DMS53 (cell line): ENCODE measurements around the gene NUPR1.
"Not testable (repeated sequence)": the region's sequence is repeated elsewhere in the genome, so short reads cannot be mapped to it uniquely, and the experiment has no call there.

Source experiments
- DNase-seq: peaks from one replicate; lab custom pipeline; 2025; lab: John Stamatoyannopoulos, UW

Gene NUPR1, protein sequence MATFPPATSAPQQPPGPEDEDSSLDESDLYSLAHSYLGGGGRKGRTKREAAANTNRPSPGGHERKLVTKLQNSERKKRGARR

DNA sequence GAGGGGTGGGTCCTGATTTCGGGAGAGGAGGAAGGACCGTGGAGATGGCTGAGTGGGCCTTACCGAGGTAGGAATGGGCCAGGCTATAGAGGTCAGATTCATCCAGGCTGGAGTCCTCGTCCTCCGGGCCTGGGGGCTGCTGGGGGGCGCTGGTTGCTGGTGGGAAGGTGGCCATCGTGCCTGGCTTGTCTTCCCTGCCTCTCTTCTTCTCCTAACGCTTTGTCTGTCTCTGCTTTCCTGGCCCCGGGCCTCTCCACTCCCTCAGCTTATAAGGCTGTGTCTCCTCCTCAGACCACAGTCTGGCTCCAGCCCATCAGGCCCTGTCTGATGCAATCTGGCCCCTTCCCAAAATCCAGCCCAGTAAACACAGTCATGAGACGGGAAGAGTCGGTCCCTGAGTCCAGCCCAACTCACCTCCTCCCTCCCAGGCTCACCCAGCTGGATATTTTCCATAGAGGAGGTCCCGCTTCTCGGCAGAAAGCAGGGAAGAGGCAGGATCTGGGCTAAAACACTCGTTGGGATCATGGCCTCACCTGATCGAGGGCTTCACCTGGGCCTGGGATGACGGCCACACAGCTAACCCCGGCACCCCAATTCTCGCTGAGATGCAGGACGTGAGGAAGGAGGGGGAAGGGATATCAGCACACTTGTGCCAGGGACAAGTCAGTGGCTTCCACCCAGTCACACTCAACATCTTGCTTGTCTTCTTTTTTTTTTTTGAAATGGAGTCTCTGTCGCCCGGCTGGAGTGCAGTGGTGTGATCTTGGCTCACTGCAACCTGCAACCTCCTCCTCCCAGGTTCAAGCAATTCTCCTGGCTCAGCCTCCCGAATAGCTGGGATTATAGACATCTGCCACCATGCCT lies at the start of gene NUPR1:
NUPR1 (minus strand) TSS at position 242 of the 864 bp plus-strand sequence; CDS start at position 175, 67 bp downstream.
- no peak for DNase-seq

DNA sequence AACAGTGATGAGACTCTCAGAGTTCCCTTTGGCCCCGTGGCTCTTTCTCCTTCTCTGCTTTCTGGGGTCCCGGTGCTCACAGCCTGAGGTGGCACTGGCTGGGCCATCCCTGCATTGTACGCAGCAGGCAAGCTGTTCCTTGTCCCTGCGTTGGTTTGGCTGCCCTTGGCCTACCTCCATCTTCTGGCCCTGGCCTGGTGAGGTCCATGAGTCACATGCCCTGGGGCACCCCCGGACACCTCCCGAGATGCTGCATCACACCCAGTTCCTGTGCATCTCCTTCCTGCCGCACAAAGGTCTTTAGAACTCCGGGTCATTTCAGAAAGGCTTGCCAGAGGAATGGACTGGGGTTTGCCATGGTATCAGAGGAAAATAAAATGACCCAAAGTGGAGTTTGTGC lies 48.6 kb upstream of the NUPR1 start:
- DNase-seq = no peak

DNA sequence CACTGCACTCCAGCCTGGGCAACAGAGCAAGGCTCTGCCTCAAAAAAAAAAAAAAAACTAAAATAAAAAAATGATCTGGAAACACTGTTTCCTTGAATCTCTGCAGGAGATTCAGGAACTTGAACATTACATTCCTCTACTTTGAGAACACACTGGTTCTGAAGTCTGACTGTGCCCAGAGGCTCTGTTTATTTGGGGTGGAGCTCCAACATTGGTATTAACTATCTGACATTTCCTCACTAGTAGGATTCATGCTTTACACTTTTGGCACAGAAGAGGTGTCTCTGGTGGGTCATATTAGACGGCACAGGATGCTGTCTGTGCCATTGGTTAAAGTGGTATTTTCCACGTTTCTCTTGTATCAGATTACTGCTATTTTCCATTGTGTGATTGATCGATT lies 47.7 kb upstream of the NUPR1 start:
- no peak for DNase-seq

DNA sequence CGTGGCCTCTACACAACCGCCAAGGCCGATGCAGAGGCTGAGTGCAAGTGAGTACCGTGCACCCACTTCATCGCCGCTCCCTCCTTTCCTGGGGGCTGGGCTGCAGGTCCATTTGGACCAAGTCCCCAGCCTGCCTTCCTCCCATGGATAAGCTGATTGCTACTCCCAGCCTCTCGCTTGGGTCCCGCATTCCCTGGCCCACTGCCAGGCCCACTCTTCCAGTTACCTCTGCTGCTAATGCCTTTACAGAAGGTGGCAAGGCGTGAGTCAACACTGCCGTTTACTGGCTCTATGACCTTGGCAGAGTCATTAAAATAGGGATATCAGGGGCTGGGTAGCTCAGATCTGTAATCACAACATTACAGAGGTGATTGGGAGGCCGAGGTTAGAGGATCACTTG lies 46.9 kb upstream of the NUPR1 start:
- no peak for DNase-seq

DNA sequence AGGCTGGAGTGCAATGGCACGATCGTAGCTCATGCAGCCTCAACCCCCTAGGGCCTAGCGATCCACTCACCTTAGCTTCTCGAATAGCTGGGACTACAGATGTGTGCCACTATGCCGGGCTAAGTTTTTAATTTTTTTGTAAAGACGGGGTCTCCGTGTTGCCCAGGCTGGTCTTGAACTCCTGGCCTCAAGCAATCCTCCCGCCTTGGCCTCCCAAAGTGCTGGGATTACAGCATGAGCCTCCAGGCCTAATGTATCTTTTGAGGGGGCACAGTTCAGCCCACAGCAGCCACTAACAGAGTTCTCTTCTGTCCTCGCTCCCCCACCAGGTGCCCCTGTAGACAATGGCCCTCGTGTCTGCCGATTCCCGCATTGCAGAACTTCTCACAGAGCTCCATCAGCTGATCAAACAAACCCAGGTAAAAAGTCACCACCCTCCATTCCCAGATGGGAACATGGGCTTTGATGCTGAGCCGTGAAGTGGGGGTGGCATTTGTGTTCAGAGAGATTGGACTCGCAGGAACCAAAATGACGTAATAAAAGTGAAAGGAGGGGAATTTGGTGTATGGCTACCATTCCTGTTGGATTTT lies 42.0 kb upstream of the NUPR1 start:
- no peak for DNase-seq

DNA sequence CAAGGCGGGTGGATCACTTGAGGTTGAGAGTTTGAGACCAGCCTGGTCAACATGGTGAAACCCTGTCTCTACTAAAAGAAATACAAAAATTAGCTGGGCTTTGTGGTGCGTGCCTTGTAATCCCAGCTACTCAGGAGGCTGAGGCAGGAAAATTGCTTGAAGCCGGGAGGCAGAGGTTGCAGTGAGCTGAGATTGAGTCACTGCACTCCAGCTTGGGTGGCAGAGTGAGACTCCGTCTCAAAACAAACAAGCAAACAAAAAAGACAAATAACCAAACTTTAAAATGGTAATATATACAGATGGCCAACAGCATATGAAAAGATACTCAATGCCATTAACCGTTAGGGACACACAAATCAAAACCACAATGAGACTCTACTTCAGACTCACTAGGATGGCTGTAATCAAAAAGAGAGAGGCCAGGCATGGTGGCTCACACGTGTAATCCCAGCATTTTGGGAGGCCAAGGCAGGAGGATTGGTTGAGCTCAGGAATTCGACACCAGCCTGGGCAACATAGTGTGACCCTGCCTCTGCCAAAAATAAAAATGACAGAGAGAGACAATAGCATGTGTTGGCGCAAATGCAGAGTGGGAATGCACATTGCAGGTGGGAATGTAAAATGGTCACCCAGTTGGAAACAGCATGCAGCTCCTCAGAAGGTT lies 36.8 kb upstream of the NUPR1 start:
- DNase-seq = no peak

DNA sequence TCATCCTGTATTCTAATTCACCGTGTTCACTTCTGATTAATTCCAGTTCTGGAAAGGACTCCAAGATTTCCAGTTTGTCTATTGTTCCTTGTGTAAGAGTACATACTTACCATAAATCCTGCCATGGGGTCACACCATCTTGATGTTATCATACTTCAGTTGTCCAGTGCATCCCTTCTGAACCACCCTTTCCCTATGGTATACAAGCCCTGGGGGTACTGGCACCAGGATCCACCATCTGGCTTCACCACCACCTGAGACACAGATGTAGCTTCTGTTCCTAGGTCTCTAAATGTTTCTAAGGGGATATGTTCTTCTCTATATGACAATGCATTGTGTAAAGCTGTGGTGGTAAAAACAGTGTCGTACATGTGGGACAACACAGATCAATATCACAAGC lies 36.2 kb upstream of the NUPR1 start:
- no peak for DNase-seq

DNA sequence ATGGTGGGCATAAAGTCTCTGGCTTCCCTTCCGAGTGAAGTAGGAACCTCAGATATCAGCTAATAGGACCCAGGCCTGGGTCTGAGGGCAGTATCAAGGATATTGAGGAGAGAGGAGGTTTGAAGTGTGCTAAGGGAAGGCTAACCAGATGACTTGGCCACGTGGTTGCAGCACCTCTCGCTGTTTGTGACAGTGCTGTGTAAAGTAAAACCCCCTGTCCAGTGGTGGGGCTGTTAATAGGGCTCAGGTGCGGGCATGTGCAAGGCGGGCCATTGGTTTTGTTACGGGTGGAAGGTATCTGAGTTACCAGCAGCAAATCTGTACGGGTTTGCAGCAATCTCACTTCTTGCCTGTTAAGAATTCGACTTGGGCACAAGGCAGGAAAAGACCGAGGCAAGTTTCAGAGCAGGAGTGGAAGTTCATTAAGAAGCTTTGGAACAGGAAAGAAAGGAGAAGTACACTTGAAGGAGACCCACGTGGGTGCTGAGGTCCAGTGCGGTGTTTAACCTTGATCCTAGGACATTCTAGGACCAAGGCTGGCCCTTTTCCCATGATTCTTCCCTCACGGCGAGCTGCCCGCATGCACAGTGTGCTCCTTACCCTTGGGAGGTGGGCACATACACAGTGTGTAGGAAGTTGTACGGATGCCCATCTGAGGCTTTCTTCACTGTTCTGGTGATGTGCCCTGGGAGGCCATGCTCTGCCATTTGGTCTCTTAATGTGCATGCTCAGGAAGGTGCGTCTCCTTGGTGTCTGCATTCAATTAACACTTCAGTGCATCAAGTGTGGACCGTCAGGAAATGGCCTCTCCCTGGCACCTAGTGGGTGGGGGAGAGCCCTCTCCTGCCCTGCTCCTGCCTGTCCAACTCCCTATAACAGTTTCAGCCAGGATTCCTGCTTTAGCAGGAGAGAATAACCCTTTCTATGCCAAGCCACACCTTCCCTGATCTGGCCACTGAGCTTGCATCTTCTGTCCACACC lies 35.3 kb upstream of the NUPR1 start:
- no peak for DNase-seq

DNA sequence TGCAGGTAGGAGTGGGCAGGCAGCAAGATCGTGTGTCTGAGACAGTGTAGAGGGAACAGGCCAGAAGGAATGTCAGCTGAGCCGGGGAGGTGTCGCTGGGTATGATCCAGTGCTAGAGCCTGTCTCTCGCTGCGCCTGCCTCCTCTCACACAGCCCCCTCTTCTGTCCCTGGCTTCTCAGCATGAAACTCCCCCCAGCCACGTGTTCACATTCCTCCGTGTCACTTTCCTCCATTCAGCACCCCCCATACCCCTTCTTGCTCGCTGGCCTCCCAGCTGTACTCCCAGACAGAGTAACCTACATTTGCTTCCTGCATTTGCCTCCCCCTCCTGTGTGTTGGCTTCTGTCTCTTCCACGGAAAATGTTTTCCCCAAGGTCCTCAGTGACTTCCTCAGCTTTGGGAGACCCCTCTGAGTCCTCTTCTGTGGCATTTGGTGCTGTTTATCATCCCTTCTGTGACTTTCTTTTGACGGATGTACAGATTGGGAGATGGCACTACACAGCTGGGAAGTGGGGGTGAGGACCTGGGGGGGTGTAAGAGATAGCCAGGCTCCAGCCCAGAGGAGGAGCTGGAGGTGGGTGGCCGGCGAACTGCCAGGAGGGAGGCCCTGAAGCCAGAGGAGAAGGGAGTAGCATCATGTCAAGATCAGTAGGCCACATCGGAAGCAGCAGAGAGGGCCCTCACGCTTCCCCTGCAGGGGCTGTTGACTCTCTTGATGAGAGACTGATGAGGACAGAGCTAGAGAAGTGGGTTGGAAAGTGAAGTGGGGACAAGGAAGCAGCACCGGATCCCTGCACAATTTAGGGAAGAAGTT lies 34.1 kb upstream of the NUPR1 start:
- DNase-seq = no peak

DNA sequence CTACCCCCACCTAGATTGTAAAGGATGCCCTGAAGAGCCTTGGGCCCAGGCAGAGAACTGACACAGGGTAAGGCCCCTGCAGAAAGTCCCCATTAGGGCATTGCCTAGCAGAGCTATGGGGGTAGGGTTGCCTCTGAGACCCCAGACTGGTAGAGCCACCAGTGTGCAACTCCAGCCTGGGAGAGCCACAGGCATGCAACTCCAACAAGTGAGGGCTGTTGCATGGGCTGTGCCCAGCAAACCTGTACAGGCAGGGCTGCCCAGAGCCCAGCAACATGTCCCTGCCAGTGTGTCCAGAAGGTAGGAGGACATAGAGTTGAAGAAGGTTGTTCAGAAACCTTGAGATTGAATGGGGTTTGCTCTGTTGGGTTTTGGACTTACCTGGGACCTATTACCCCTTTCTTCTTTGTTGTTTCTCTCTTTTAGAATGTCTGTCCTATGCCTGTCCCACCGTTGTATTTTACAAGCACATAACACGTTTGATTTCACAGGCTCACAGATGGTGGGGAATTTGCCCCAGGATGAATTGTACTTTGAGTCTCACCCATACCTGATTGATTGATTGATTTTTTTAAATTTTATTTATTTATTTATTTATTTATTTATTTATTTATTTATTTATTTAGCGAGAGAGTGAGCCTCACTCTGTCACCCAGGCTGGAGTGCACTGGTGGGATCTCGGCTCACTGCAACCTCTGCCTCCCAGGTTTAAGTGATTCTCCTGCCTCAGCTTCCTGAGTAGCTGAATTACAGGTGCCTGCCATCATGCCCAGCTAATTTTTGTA lies 31.4 kb upstream of the NUPR1 start:
- no peak for DNase-seq

DNA sequence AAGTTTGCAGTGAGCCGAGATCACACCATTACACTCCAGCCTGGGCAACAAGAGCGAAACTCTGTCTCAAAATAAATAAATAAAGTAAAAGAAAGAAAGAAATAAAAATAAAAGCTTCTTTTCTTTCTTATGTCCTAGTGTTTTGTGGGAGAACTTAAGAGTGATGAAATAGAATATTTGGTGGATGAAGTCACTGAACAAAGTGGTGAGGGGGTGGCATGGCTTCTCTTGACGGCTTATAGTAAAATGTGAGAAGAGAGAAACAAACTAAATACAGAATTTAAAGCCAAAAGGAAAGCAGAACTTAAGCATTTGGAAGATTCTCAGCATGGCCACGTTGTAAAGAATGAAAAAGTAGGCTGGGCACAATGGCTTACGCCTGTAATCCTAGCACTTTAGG lies 30.2 kb upstream of the NUPR1 start:
- DNase-seq = no peak

DNA sequence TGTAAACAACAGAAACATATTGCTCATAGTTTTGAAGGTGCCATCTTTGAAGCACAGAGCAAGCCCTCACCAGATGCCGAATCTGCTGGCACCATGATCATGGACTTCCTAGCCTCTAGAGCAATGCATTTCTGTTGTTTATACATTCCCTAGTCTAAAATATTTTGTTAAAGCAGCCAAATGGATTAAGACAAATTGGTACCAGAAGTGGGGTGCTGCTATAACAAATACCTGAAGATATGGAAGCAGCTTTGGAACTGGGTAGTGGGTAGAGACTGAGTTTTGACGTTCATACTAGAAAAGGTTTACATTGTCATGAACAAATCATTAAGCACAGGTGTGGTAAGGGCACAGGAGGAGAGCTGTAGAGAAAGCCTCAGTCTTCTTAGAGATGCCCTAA lies 28.5 kb upstream of the NUPR1 start:
- no peak for DNase-seq

DNA sequence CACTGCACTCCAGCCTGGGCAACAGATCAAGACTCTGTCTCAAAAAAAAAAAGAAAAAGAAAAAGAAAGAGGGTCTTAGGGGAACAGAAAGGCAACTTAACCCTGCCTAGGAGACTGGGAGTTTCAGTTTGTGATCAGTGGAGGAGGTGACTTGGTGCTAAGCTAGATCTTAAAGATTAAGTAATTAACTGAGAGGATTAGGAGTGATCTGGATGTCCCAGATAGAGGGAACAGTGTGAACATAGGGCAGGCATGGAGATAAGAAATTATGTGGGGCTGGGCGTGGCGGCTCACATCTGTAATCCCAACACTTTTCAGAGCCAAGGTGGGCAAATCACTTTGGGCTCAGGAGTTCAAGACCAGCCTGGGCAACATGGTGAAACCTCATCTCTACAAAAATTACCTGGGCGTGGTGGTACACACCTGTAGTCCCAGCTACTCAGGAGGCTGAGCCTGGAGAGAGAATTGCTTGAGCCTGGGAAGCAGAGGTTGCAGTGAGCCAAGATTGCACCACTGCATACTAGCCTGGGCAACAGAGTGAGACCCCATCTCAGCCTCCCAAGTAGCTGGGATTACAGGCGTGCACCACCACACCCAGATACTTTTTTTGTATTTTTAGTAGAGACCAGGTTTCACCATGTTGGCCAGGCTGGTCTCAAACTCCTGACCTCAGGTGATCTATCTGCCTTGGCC lies 27.6 kb upstream of the NUPR1 start:
- not testable (repeated sequence) for DNase-seq

DNA sequence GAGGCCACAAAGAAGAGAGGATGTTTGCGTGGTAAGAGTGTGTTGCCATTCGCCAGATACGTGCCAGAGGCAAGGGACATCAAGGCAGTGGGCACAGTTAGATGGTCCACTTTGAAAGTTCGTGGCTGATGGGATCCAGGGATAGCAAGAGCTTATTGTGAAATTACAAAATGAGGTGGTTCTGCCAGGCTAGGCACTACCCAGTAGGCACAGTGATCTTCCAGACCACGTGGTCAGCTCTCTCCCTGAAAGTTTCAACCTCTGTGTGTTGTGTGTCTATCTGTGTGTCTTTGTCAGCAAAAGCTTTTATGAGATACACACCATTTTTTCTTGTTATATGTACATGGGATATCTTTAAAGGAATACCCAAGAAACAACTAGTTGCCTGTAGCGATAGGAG lies 24.4 kb upstream of the NUPR1 start:
- no peak for DNase-seq

DNA sequence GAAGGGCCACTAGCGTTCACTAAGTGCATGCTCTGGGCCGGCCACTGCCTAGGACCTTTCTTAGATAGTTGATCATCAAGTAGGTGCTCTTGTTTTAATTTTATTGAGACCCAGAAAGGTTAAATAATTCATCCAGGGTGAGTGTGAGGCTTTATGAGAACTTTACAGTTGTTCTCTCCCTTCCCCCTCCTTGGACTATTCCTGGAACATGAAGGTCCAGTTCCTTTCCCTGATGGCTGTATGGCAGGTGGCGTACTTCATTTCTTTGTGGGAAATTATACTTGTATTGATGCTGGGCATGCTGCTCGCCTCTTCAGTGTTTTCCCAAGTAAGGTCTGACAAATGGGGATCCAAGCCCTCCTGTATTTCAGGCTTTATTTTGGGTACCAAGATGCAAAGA lies 23.4 kb upstream of the NUPR1 start:
- DNase-seq = no peak

DNA sequence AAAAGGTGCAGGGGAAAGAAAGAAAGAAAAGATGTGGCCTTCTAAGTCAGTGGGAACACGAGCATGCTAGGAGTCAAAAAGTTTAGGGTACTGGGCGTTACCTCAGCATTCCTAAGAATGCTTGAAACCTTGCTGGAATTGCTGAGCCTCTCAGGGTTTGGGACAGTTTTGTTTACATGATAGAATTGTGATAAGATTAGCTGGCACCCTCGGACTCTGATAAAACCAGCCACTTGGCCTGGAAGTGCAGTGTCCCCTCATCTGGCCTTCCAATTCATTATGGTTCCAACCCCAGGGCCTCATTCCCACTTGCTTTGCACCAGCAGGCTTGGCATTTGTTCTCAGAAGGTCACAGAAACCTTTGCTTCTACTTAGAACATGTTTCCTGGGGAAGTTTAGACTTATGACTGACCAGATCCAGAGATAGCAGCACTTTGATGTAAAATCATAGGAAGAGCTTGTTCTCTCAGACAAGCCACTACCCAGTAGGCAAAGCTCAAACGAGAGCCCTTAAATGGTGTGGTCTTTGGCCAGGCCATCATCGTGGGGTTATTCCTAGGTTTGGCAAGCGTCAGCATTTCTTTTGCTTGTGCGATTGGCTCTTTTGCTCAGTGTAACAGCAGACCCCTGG lies 22.9 kb upstream of the NUPR1 start:
- no peak for DNase-seq

DNA sequence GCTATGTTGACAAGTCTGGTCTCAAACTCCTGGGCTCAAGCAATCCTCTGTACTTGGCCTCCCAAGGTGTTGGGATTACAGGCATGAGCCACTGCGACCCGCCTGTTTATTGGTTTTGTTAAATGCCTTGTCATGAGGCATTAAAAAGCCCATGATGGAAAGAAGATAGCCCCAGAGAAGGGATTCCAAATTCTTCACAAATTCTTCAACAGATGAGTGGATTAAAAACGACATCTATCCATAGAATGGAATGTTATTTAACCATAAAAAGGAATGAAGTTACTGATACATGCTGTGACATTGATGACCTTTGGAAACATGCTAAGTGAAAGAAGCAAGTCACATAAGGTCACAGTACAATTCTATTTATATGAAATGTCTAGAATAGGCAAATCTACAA lies 19.7 kb upstream of the NUPR1 start:
- DNase-seq = no peak

DNA sequence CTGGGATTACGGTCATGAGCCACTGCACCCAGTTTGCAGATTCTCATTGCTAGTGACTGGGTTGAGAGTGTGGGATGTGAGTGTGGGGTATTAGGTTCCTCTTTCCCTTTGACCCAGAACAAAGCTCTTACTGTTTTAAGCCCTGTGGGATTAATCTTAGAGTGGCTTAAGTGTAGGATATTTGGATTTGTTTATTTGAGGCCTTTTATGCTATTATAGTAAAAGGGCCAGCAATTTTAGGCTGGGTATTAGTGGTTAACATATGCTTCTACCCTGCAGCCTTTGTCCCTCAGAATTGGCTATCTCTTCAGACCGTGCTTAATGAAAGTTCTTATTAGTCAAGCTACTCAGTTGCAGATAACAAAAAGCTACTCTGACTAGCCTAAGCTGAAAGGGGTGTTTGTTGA lies 18.1 kb upstream of the NUPR1 start:
- DNase-seq = no peak

DNA sequence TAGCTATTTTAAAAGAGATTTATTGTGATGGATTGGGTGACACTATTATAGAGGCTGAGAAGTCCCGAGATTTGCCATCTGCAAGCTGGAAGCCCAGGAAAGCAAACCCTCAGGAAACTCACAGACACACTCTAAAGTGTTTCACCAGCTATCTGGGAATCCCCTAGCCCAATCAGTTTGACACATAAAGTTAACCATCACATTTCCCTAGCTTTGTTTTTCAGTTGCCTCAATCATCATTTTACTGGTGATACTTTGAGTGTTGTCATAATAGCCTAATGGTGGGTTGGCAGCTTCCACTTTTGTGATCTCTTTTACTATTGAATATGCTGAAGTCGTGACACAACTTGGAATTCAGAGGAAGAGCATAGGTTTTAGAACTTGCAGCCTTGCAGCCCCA lies 16.8 kb upstream of the NUPR1 start:
- no peak for DNase-seq
